ENCODE measurements around the gene IFITM1. TPM values are rescaled to one million over a fixed set of nuclear protein-coding genes. Genes with fewer than 3 reads are reported as not detected.

Gene IFITM1
- total RNA-seq, 1 experiment from 2014 or later = 3.2 TPM

- Histone ChIP-seq H3K36me3 (ENCODE audit: control insufficient read depth, insufficient read depth, low read length) (no peaks in the 10 kb centered on the region), H3K4me1 (peaks cover 17% of the 10 kb centered on the region), H3K4me3 (ENCODE audit: low read depth, low read length) (no peak overlapping the region), H3K9me3 (no peaks in the 10 kb centered on the region), H3K27me3 (replicated peaks; ENCODE audit: control insufficient read depth, insufficient read depth, low read length) (peaks cover 5% of the 10 kb centered on the region)
- H3K27ac Mint-ChIP-seq (ENCODE audit: unreplicated experiment) = no peak overlapping the region
- no peak overlapping the region for H3K4me3 Mint-ChIP-seq (ENCODE audit: unreplicated experiment)
- BruUV-seq (replicated peaks) = no TSS peak
- TF ChIP-seq CTCF (IDR thresholded peaks at IDR 0.05; ENCODE audit: insufficient read depth in 1 of 2, low read depth in 1 of 2, low read length in 1 of 2, severe bottlenecking in 1 of 2, unreplicated experiment in 1 of 2) = no peak
- POLR2A ChIA-PET = no interaction called here
- H3K9me3 Mint-ChIP-seq (ENCODE audit: unreplicated experiment) = no peaks in the 10 kb centered on the region
- intact Hi-C loops (cut with micrococcal nuclease; ENCODE audit: unreplicated experiment) = no loop called here
- CTCF ChIA-PET = interaction anchor here (0.6 kb wide), 1 partner anchor 127 kb away, joined by 4 read pairs; no protein-coding TSS in a partner anchor
- H3K4me1 Mint-ChIP-seq (ENCODE audit: low read depth, unreplicated experiment) = peaks cover 7% of the 10 kb centered on the region
- peaks cover 23% of the 10 kb centered on the region for H3K27me3 Mint-ChIP-seq (ENCODE audit: insufficient read depth, unreplicated experiment)
- H3K36me3 Mint-ChIP-seq (ENCODE audit: insufficient read depth, unreplicated experiment) = peaks cover 7% of the 10 kb centered on the region
- peak in 1 of 2 experiments; percentile 38 for DNase-seq
Observed at GRCh38 chr11:284105-285020, 29.5 kb upstream of the IFITM1 start.

GRCh38 chr11:285021-285893 lies 28.6 kb upstream of the IFITM1 start:
- peak in 1 of 2 experiments; percentile 33 for DNase-seq
- Histone ChIP-seq H3K4me1 (peaks cover 18% of the 10 kb centered on the region), H3K36me3 (ENCODE audit: control insufficient read depth, insufficient read depth, low read length) (no peaks in the 10 kb centered on the region), H3K4me3 (ENCODE audit: low read depth, low read length) (no peak overlapping the region), H3K9me3 (no peaks in the 10 kb centered on the region), H3K27me3 (replicated peaks; ENCODE audit: control insufficient read depth, insufficient read depth, low read length) (peaks cover 5% of the 10 kb centered on the region)
- peaks cover 7% of the 10 kb centered on the region for H3K4me1 Mint-ChIP-seq (ENCODE audit: low read depth, unreplicated experiment)
- no TSS peak for BruUV-seq (replicated peaks)
- H3K9me3 Mint-ChIP-seq (ENCODE audit: unreplicated experiment) = no peaks in the 10 kb centered on the region
- CTCF ChIA-PET = interaction anchor here (0.6 kb wide), 1 partner anchor 126 kb away, joined by 4 read pairs; no protein-coding TSS in a partner anchor
- POLR2A ChIA-PET = interaction anchor here (0.7 kb wide), 1 partner anchor 35 kb away, joined by 3 read pairs; no protein-coding TSS in a partner anchor
- intact Hi-C loops (cut with micrococcal nuclease; ENCODE audit: unreplicated experiment) = no loop called here
- no peak for TF ChIP-seq CTCF (IDR thresholded peaks at IDR 0.05; ENCODE audit: insufficient read depth in 1 of 2, low read depth in 1 of 2, low read length in 1 of 2, severe bottlenecking in 1 of 2, unreplicated experiment in 1 of 2)
- no peak overlapping the region for H3K4me3 Mint-ChIP-seq (ENCODE audit: unreplicated experiment)
- H3K36me3 Mint-ChIP-seq (ENCODE audit: insufficient read depth, unreplicated experiment) = peaks cover 7% of the 10 kb centered on the region
- peaks cover 23% of the 10 kb centered on the region for H3K27me3 Mint-ChIP-seq (ENCODE audit: insufficient read depth, unreplicated experiment)
- no peak overlapping the region for H3K27ac Mint-ChIP-seq (ENCODE audit: unreplicated experiment)

GRCh38 chr11:285894-286220 lies 28.0 kb upstream of the IFITM1 start:
- POLR2A ChIA-PET = no interaction called here
- CTCF ChIA-PET = no interaction called here
- H3K27ac Mint-ChIP-seq (ENCODE audit: unreplicated experiment) = no peak overlapping the region

More at GRCh38 chr11:285894-286220, 28.0 kb upstream of the IFITM1 start:
- no peaks in the 10 kb centered on the region for H3K36me3 ChIP-seq (ENCODE audit: control insufficient read depth, insufficient read depth, low read length)
- no peak for TF ChIP-seq CTCF (IDR thresholded peaks at IDR 0.05; ENCODE audit: insufficient read depth in 1 of 2, low read depth in 1 of 2, low read length in 1 of 2, severe bottlenecking in 1 of 2, unreplicated experiment in 1 of 2)
- Mint-ChIP-seq H3K4me1 (ENCODE audit: low read depth, unreplicated experiment) (peaks cover 7% of the 10 kb centered on the region), H3K36me3 (ENCODE audit: insufficient read depth, unreplicated experiment) (peaks cover 7% of the 10 kb centered on the region), H3K4me3 (ENCODE audit: unreplicated experiment) (no peak overlapping the region), H3K27me3 (ENCODE audit: insufficient read depth, unreplicated experiment) (peaks cover 21% of the 10 kb centered on the region), H3K9me3 (ENCODE audit: unreplicated experiment) (no peaks in the 10 kb centered on the region)
- no peak overlapping the region for H3K4me3 ChIP-seq (ENCODE audit: low read depth, low read length)
- H3K9me3 ChIP-seq = no peaks in the 10 kb centered on the region
- H3K4me1 ChIP-seq = peaks cover 12% of the 10 kb centered on the region
- no peak for DNase-seq
- H3K27me3 ChIP-seq (replicated peaks; ENCODE audit: control insufficient read depth, insufficient read depth, low read length) = peaks cover 5% of the 10 kb centered on the region
- intact Hi-C loops (cut with micrococcal nuclease; ENCODE audit: unreplicated experiment) = no loop called here
- TSS peak; percentile 23 for BruUV-seq (replicated peaks)

All from Caco-2 (cell line).